HG02798 (cell line): ENCODE data around the gene SLC30A9.

ENCODE experiments used
- ATAC-seq: cut with Tn5 transposase; IDR thresholded peaks from one replicate; pipeline ENCODE4 v1.9.1; 2021; ENCODE audit warnings: mild to moderate bottlenecking; ENCODE audit not compliant: unreplicated experiment, poor library complexity

SLC30A9 gene

GRCh38 chr4:42123071-42123644 lies 132.8 kb downstream of the SLC30A9 start:
- no peak for ATAC-seq

- ATAC-seq, result no peak
Observed at GRCh38 chr4:42132099-42132498, 141.8 kb downstream of the SLC30A9 start.

- ATAC-seq, result no peak
Observed at GRCh38 chr4:42133006-42133405, 142.7 kb downstream of the SLC30A9 start.

- ATAC-seq, result no peak
Observed at GRCh38 chr4:42136371-42136770, 146.0 kb downstream of the SLC30A9 start.
